HG03469 (cell line): ENCODE results near the gene NOXA1.
"Not testable (repeated sequence)": the region's sequence is repeated elsewhere in the genome, so short reads cannot be mapped to it uniquely, and the experiment has no call there.

Experiments
- ATAC-seq: cut with Tn5 transposase; IDR thresholded peaks from one replicate; pipeline ENCODE4 v1.9.1; 2021; ENCODE audit warnings: mild to moderate bottlenecking, moderate library complexity, moderate number of reproducible peaks; ENCODE audit not compliant: unreplicated experiment

The NOXA1 gene

DNA sequence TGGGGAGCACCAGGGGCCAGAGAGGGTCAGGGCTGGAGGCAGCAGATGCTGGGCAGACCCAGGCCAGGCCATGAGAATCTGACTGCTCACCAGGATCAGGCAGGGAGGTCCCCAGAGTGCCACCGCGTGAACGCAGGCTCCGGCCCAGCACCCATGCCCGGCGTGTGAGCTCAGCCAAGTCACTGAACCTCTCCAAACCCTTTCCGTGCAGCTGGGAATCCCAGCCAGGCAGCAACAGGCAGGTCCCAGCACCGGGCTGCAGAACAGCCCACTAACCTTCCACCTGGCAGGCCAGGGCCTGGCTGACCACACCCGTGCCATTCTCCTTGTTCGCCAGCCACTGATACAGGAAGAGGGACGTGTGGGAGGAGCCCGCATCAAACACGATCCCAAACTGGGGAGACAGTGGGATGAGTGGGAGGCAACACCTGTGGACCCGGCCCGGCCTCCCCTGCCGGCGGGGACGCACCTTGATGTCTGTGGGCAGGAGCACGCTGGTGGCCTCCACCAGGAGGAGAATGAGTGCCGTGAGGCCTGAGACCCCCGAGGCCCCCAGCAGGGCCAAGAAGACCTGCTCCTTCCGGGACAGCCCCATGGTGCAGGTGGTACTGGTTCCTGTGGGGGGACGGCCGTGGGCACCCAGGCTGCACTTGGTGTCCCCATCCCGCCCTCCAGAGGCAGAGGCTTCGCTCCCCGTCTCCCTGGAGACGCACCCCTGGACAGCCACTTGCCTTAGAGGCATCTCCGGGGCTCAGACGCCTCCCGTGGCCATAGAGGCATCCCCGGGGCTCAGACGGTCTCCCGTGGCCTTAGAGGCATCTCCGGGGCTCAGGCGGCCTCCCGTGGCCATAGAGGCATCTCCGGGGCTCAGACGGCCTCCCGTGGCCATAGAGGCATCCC is 14.7 kb downstream of the NOXA1 start:
- no peak for ATAC-seq

DNA sequence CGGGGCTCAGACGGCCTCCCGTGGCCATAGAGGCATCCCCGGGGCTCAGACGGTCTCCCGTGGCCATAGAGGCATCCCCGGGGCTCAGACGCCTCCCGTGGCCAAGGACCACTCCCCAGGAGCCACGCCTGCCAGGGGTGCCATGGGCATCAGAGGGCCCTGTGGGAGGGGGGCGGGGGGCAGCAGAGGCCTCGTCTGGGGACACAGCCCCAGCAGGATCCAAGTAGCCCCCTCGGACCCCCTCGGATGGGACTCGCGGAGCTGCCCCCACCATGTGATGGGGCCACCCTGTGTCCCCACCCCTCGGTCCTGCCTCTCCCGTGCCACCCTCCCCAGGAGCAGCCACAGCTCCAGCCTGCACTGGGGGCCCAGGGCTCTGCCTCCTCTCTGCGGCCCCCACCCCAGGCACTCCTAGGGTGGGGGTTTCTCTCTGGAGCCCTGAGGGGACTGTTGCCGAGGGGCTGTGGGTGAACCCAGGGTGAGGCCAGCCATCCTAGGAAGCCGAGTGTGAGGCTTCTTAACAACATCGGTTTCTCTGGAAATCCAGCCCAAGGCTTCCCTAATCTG is 15.5 kb downstream of the NOXA1 start:
- no peak for ATAC-seq

DNA sequence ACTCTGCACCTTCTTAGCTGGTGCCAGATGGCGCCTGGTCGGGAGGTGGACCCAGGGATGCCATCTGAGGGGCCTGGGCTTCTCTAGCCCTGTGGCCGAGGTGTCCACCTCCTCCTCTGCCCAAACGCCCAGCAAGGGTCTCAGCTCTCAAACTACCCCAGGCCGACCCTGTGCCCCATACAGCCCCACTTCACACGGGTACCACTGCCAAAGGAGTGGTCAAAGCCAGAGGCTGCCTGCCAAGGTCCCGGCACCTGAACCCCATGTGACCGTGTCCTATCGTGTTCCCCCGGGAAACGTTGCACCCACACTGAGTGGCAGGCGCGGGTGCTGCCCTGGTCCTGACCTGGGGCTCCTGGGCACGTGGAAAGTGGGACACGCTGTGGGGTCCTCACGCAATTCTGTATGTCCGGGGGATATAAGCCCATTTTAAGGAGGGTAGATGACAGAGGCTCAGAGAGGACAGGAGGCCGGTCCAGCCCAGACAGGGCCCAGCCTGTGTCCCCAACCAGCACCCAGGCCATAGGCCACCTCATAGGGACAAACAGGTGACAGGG is 16.0 kb downstream of the NOXA1 start:
- no peak for ATAC-seq

DNA sequence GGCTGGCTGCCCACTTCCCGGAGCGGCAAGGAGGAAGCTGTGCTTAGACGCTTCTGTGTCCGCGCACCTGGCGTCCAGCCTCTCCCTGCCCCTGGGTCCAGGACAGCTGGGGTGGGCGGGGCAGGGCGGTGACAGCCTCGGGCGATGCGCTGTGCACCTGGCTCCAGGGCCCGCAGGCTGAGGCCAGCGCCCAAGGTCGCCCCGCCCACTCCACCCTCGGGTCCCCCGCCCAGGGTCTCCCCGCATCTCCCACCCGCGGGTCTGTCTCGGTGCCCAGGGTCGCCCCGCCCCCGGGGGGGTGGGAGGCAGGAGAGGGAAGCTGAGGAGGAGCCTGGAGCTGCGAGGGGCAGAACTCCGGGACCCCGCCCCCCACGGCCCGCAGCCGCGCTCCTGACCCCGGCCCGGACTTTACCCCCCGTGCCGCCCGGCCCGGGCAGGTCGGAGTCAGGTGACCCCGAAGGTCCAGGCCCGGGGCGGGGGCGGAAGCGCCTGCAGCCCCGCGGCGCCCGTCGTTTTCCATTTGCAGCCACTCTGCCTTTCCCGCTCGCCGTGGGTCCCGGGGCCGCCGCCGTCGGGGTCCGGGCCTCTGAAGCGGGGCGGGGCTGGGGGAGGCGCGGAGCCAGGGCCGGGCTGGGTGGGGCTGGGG is 18.2 kb downstream of the NOXA1 start, which contains the start of gene ENTPD8:
Gene ENTPD8, minus strand, starts transcription at position 69 of the 646 bp plus-strand sequence. CDS start 3,072 bp downstream, outside the sequence.
- ATAC-seq = no peak

DNA sequence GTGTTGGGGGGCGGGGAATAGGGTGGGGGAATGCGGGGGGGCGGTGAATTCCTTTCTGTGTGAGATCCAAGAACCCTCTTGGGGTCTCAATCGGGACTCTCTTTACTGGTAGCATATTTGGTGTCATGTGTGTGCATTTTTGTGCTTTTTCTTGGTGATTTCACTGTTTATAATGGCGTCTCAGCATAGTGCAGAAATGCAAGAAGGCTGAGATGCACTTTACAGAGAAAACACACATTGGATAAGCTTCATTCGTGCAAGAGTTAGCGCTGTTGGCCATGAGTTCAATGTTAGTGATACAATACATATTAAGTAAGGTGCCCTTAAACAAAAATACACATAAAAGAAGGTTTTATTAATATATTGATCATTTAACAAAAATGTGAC is 18.7 kb downstream of the NOXA1 start:
- no peak for ATAC-seq

DNA sequence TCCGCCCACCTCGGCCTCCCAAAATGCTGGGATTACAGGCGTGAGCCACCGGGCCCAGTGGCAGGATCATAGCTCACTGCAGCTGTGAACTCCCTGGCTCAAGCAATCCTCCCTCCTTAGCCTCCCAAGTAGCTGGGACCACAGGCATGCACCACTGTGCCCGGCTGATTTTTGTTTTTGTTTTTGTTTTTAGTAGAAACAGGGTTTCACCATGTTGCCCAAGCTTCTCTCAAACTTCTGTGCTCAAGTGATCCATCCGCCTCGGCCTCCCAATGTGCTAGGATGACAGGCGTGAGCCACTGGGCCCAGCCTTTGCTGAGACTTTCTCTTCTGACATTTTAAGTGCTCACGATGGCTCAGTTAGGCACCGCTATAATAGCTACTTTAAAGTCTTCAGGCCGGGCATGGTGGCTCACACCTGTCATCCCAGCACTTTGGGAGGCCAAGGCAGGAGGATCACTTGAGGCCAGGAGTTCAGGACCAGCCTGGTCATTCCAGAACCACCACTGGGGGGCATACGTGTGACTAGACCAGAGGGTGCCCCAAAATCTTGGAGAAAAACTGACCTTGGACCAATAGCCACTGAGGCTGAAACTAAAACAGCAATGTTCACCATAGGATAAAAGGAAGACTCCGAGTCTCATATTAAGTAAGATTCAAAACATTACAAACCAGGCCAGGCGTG is 21.1 kb downstream of the NOXA1 start:
- no peak for ATAC-seq

DNA sequence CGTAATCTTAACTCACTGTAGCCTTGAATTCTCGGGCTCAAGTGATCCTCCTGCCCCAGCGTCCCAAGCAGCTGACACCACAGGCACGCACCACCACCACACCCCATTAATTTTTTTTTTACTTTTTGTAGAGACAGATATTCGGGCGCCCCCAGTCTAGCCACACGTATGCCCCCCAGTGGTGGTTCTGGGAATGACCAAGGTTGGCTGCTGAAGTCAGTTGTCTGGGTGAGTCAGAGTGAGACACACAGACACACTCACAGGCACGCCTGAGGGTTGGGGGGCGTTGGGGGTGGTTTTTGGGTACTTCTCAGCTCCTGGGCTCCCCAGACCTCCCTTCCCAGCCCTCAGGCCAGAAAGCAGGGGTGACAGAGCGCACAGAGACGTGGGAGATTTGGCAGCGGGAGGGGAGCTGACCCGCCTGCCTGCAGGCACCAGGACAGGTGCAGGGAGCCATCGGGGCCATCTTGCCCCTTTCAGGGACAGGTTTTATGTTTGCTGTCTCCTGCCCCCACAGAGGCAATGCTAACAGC is 22.1 kb downstream of the NOXA1 start:
- ATAC-seq = no peak

DNA sequence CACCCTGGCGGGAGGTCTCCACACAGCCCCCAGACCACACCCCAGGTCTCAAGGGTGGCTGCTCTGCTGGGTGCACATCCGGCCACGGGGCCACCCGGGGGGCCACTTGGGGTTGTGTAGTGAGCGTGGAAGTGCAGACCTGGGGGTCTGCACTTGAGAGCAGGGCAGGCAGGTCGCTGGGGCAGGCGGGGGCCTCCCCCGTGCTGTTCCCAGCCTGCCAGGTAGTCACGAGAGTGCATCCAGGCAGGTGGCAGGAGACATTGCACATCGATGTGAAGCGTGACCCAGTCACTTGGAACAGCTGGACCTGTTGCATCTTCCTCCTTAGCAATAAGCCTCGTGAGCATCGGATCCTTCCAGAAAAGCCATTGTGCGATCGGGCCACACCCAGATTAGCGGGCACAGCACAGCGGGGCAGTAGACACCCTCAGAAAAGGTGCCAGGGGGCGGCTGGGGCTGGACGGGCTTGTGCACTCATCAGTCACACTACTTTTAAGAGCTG is 22.8 kb downstream of the NOXA1 start:
- no peak for ATAC-seq

DNA sequence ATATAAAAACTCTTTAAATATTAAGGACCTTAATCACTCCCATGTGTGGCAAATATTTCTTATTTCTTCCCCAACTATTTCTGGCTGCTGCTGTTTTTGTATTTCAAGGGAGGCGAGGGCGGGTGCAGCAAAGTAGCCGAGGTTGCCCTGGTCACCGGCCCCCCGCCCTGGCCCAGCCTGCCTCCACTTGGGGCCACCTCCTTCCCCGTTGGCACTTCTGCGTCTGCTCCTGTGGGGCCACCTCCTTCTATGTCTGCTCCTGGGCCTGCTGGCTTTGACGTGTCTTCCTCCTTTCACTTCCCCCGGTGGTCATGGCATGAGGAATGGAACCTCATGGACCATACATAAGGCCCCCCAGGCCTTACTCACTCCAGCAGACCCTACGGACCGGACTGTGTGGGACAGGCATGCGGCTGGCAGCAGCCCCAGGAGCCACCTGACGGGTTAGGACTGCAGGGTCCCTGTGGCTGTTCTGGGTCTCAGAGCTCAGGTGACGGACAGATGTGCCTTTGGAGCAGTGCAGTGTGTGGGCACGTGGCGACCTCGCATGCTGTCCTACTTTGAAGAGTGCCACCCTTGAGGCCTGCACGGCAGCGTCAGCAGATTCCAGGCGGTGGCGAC is 23.8 kb downstream of the NOXA1 start:
- no peak for ATAC-seq

DNA sequence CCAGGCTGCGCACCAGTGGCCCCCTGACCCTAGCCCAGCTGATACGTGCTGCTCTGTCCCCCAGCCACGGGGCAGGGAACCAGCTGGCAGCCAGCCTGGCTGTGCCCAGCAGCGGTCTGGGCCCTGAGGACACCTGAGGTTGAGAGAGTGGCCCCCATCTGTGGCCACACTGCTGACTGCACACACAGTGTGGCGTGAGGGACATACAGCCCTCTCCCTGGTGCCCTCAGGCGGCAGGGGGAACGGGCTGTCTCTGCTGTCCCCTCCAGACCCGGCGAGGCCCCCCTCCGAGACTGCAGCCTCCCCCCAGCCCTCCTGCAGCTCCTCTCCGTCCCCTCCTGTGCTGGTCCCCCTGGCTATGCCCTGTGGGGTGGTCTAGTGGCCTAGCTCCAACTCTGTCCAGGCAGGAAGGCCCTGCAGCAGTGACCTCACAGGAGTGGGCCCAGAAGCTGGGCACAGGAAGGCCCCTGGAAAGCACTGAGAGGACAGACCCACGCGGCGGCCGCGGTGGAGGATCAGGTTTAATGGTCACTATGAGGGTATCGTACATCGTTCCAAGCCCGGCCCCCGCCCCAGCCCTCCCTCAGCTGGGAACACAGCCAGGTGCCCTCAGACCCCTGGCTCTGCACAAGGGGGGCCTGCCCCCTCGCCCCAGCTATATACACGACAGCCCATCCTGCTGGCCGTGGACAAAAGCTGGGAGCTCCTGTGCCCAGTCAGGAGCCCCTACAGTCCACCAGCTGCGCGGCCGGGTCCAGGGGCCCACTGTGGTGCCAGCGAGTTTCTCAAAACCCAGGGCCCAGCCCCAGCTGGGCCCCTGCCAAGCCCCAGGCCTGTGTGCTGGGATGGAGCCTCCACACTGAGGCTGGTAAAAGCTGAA is 24.8 kb downstream of the NOXA1 start:
- ATAC-seq = no peak

DNA sequence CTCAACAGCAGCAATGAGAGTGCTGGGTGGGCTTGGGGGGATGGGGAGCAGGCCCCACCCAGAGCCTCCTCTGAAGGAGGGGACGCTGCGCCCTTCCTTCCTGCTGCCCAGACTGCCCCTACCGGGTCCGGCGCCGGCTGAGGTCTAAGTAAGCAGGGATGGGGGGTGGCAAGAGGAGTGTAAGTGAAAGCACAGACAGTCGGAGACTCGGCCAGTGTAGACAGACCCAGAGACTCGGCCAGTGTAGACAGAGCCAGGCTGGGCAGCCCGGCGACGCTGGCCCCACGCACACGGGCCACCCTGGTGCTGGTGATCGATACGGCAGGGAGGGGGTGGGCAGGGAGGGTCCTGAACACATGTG is 25.4 kb downstream of the NOXA1 start:
- ATAC-seq = no peak

DNA sequence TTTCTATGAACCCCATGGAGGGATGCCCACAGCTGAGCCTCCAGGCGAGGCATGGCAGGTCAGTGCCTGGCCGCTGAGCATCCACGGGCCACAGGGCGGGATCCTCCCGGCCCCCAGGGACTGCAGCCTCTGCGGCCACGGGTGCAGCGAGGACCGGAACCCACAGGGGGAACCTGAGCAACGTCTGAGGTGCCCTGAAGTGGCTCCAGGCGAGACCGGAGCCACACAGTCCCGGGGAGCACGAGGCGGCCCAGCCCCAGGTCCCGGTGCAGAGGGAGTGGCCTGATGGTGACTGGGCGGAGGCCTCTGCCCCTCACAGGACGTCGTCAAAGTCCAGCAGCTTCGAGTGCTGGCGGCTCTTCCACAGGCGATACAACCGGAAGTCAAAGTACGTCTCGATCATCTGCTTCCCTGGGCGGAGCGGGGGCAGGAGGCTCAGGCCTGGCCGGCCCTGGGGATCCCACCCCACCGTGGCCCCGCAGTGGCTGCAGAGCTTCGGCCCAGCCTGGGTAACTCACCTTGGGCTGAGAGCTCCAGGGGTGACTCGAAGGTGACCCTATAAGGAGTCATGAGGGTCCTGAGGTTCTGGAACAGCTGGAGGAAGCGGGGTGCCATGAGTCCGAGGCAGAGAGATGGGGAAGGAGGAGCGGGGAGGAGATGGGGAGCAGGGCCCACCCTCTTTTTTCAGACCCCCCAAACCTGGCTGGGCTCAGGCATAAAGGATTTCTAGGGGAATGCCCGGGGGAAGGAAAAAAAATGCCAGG is 26.1 kb downstream of the NOXA1 start:
- ATAC-seq = no peak

DNA sequence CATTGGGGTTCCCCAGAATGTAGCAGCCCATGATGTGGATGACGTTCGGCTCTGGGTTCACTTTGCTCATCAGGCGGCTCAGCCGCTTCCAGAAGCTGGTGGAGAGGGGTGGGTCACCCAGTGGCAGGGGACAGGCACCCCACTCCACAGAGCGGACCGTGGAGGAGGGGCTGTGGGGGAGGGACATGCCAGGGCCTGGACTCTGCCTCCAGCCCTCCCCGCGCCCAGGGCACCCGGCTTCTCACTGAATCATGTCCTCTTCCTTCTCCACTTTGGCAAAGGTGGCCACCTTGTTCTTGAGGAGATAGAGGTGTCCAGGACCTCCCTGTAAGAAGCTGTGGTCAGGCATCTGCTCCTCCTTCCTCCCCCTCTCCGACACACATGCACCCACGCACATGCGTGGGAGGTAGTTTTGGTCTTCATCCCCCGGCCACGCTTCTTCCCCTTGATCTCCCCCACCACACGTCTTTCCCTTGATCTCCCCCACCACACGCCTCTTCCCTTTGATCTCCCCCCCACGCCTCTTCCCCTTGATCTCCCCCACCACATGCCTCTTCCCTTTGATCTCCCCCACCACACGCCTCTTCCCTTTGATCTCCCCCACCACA is 26.8 kb downstream of the NOXA1 start:
- no peak for ATAC-seq

DNA sequence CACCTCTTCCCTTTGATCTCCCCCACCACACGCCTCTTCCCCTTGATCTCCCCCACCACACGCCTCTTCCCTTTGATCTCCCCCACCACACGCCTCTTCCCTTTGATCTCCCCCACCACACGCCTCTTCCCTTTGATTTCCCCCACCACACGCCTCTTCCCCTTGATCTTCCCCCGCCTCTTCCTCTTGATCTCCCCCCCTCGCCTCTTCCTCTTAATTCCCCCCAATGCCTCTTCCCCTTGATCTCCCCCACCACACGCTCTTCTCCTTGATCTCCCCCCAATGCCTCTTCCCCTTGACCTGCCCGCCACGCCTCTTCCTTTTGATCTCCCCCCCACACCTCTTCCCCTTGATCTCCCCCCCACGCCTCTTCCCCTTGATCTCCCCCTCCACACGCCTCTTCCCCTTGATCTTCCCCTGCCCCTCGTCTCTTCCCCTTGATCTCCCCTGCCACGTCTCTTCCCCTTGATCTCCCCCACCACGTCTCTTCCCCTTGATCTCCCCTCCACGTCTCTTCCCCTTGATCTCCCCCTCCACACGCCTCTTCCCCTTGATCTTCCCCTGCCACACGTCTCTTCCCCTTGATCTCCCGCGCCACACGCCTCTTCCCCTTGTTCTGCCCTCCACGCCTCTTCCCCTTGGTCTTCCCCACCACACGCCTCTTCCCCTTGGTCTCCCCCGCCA is 27.5 kb downstream of the NOXA1 start:
- not testable (repeated sequence) for ATAC-seq

DNA sequence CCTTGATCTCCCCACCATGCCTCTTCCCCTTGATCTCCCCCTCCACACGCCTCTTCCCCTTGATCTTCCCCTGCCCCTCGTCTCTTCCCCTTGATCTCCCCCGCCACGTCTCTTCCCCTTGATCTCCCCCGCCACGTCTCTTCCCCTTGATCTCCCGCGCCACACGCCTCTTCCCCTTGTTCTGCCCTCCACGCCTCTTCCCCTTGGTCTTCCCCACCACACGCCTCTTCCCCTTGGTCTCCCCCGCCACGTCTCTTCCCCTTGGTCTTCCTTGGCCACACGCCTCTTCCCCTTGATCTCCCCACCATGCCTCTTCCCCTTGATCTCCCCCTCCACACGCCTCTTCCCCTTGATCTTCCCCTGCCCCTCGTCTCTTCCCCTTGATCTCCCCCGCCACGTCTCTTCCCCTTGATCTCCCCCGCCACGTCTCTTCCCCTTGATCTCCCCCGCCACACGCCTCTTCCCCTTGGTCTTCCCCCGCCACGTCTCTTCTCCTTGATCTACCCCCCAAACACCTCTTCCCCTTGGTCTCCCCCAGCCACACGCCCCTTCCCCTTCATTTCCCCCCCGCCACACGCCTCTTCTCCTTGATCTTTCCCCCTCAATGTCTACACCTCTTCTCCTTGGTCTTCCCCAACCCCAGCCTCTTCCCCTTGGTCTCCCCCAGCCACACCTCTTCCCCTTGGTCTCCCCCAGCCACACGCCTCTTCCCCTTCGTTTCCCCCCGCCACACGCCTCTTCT is 28.2 kb downstream of the NOXA1 start:
- not testable (repeated sequence) for ATAC-seq

DNA sequence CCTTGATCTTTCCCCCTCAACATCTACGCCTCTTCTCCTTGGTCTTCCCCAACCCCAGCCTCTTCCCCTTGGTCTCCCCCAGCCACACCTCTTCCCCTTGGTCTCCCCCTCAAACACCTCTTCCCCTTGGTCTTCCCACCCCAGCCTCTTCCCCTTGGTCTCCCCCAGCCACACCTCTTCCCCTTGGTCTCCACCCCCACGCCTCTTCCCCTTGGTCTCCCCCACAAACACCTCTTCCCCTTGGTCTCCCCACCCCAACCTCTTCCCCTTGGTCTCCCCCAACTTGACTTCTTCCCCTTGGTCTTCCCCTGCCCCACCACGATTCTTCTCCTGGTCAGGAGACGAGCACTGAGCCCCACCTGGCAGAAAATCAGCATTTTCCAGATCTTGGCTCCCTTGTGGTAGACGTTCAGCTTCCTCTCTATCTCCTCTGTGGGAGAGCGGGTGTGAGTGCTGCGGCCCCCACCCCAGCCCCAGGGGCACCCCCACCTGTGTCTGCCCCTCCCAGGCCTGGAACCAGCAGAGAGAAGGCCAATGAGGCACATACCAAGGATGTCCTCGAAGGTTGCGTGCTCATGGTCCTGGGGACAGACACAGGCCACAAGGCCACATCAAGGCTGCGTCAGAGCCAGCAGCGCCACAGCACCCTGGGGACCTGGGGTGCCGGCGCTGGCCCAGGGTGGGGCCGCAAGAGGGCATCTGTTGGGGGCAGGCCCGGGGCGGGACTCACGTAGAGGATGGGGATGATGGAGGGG is 29.0 kb downstream of the NOXA1 start:
- no peak for ATAC-seq
